Activated CD4-positive, alpha-beta T cell treated with anti-CD3 and anti-CD28 coated beads, Interleukin-2, amount 10 ng/mL, durations not matched to agents 7 days and 5 days (primary cell): Measurements from ENCODE around the gene CHCT1. TPM values are rescaled to one million over a fixed set of nuclear protein-coding genes. Genes with fewer than 3 reads are reported as not detected.

Experiments used
- CTCF ChIA-PET: fragments of 350-600 bp; sonication (Branson Sonifier 250); formaldehyde crosslinking; loops from one replicate; lab custom pipeline; 2021; ENCODE audit warnings: antibody characterized with exemption; lab: Charles Lee
- POLR2A ChIA-PET: fragments of 350-600 bp; sonication (Branson Sonifier 250); formaldehyde crosslinking; loops from one replicate; lab custom pipeline; 2021; ENCODE audit warnings: antibody characterized with exemption; lab: Charles Lee
- DNase-seq: peaks from one replicate; pipeline ENCODE4 v3.0.0-alpha.2; 2020
- H3K27ac Mint-ChIP-seq: one replicate; pipeline ENCODE4 v1.8.0; 2021; ENCODE audit warnings: mild to moderate bottlenecking, moderate library complexity, mixed read lengths
- H3K27me3 Mint-ChIP-seq: one replicate; pipeline ENCODE4 v1.8.0; 2021; ENCODE audit warnings: mixed read lengths
- H3K36me3 Mint-ChIP-seq: one replicate; pipeline ENCODE4 v1.8.0; 2021; ENCODE audit warnings: low read depth, mixed read lengths
- H3K4me1 Mint-ChIP-seq: one replicate; pipeline ENCODE4 v1.8.0; 2021; ENCODE audit warnings: mixed read lengths
- H3K4me3 Mint-ChIP-seq: one replicate; pipeline ENCODE4 v1.8.0; 2021; ENCODE audit warnings: mild to moderate bottlenecking, moderate library complexity, mixed read lengths
- H3K9me3 Mint-ChIP-seq: one replicate; pipeline ENCODE4 v1.8.0; 2021; ENCODE audit warnings: mixed read lengths
- total RNA-seq, 2 experiments: library from RNA; stranded (reverse); gene quantifications; one replicate each; pipeline ENCODE4 v1.2.3, GENCODE V29; 2021

CHCT1 gene
- total RNA-seq, 2 experiments from 2014 or later: not detected

GRCh38 chr17:60461584-60461983 lies 39.3 kb downstream of the CHCT1 start:
- no peak overlapping the region for H3K27ac Mint-ChIP-seq
- no peak for DNase-seq
- H3K9me3 Mint-ChIP-seq: peaks cover 3% of the 10 kb centered on the region
- H3K4me1 Mint-ChIP-seq: no peaks in the 10 kb centered on the region
- ChIA-PET CTCF (interaction anchor here (1.5 kb wide), 1 partner anchor 8 kb away, joined by 3 read pairs; no protein-coding TSS in a partner anchor), POLR2A (no interaction called here)
- no peak overlapping the region for H3K4me3 Mint-ChIP-seq
- peaks cover 36% of the 10 kb centered on the region for H3K36me3 Mint-ChIP-seq
- no peaks in the 10 kb centered on the region for H3K27me3 Mint-ChIP-seq

- Mint-ChIP-seq H3K4me1 (no peaks in the 10 kb centered on the region), H3K27me3 (no peaks in the 10 kb centered on the region), H3K36me3 (peaks cover 21% of the 10 kb centered on the region), H3K9me3 (no peaks in the 10 kb centered on the region), H3K4me3 (no peak overlapping the region), H3K27ac (no peak overlapping the region)
- ChIA-PET CTCF (no interaction called here), POLR2A (interaction anchor here (0.6 kb wide), 1 partner anchor 131 kb away, joined by 3 read pairs; no protein-coding TSS in a partner anchor)
- DNase-seq: no peak
These were observed 41.0 kb downstream of the CHCT1 start for GRCh38 chr17:60463157-60463835.

GRCh38 chr17:60464343-60464742 lies 42.1 kb downstream of the CHCT1 start:
- Mint-ChIP-seq H3K4me3 (no peak overlapping the region), H3K27me3 (no peaks in the 10 kb centered on the region), H3K9me3 (no peaks in the 10 kb centered on the region), H3K36me3 (peaks cover 14% of the 10 kb centered on the region), H3K27ac (no peak overlapping the region), H3K4me1 (no peaks in the 10 kb centered on the region)
- POLR2A ChIA-PET: no interaction called here
- DNase-seq: no peak
- CTCF ChIA-PET: no interaction called here

GRCh38 chr17:60468371-60468770 lies 46.1 kb downstream of the CHCT1 start:
- no peak for DNase-seq
- POLR2A ChIA-PET: no interaction called here
- CTCF ChIA-PET: no interaction called here
- Mint-ChIP-seq H3K4me3 (no peak overlapping the region), H3K4me1 (peaks cover 11% of the 10 kb centered on the region), H3K9me3 (peaks cover 11% of the 10 kb centered on the region), H3K36me3 (peaks cover 35% of the 10 kb centered on the region), H3K27ac (no peak overlapping the region), H3K27me3 (no peaks in the 10 kb centered on the region)

GRCh38 chr17:60471451-60471850 lies 49.2 kb downstream of the CHCT1 start:
- POLR2A ChIA-PET: no interaction called here
- H3K4me1 Mint-ChIP-seq: peaks cover 11% of the 10 kb centered on the region
- DNase-seq: no peak
- H3K4me3 Mint-ChIP-seq: no peak overlapping the region
- H3K36me3 Mint-ChIP-seq: peaks cover 35% of the 10 kb centered on the region
- H3K27ac Mint-ChIP-seq: no peak overlapping the region
- CTCF ChIA-PET: interaction anchor here (0.6 kb wide), 2 partner anchors 320 to 499 kb away, joined by 3 read pairs; no protein-coding TSS in a partner anchor
- H3K9me3 Mint-ChIP-seq: peaks cover 11% of the 10 kb centered on the region
- H3K27me3 Mint-ChIP-seq: no peaks in the 10 kb centered on the region

GRCh38 chr17:60472449-60472848 lies 50.2 kb downstream of the CHCT1 start:
- no peak overlapping the region for H3K4me3 Mint-ChIP-seq

GRCh38 chr17:60473788-60474187 lies 51.5 kb downstream of the CHCT1 start:
- CTCF ChIA-PET: no interaction called here

More at GRCh38 chr17:60472449-60472848, 50.2 kb downstream of the CHCT1 start:
- peaks cover 38% of the 10 kb centered on the region for H3K36me3 Mint-ChIP-seq
- no peak overlapping the region for H3K27ac Mint-ChIP-seq
- H3K4me1 Mint-ChIP-seq: peaks cover 11% of the 10 kb centered on the region
- POLR2A ChIA-PET: no interaction called here
- CTCF ChIA-PET: no interaction called here
- H3K27me3 Mint-ChIP-seq: no peaks in the 10 kb centered on the region
- DNase-seq: no peak
- peaks cover 11% of the 10 kb centered on the region for H3K9me3 Mint-ChIP-seq

More at GRCh38 chr17:60473788-60474187, 51.5 kb downstream of the CHCT1 start:
- POLR2A ChIA-PET: no interaction called here
- Mint-ChIP-seq H3K27me3 (no peaks in the 10 kb centered on the region), H3K27ac (no peak overlapping the region), H3K9me3 (peaks cover 11% of the 10 kb centered on the region), H3K4me3 (no peak overlapping the region), H3K4me1 (peaks cover 11% of the 10 kb centered on the region), H3K36me3 (peaks cover 39% of the 10 kb centered on the region)
- DNase-seq: no peak

Other genes starting within 250 kb of the CHCT1 start
- gene USP32, start 30.4 kb upstream of the CHCT1 start, total RNA-seq: 10 to 100 TPM; 31.7 to 34.0 TPM
- gene APPBP2, start 103.8 kb downstream of the CHCT1 start, total RNA-seq: 10 to 100 TPM; 25.6 to 29.4 TPM
- 10 to 100 TPM; 19.3 to 22.4 TPM for gene PPM1D, start 177.7 kb downstream of the CHCT1 start, total RNA-seq